Smooth muscle cell (in vitro differentiated cells): ENCODE results near the gene CEP41. TPM values are rescaled to one million over a fixed set of nuclear protein-coding genes. Genes with fewer than 3 reads are reported as not detected.

Source experiments
- DNase-seq: peaks from one replicate; lab custom pipeline; 2025; ENCODE audit not compliant: unreplicated experiment; lab: John Stamatoyannopoulos, UW
- H2AFZ ChIP-seq: fragments of 200-600 bp; sonication (generic); 2 replicates; pipeline ENCODE4 v1.6.0; 2016; ENCODE audit warnings: antibody characterized with exemption, low read depth, mild to moderate bottlenecking
- H3F3A ChIP-seq: fragments of 200-600 bp; sonication (generic); 2 replicates; pipeline ENCODE4 v1.6.0; 2017; ENCODE audit warnings: antibody characterized with exemption, low read depth
- H3K27ac ChIP-seq: fragments of 200-600 bp; sonication (generic); 2 replicates; pipeline ENCODE4 v1.5.1; 2016; ENCODE audit warnings: low read depth, mild to moderate bottlenecking
- H3K27me3 ChIP-seq: fragments of 200-600 bp; sonication (generic); 2 replicates; pipeline ENCODE4 v1.6.1; 2016; ENCODE audit warnings: low read depth, mild to moderate bottlenecking
- H3K36me3 ChIP-seq: fragments of 200-600 bp; sonication (generic); 2 replicates; pipeline ENCODE4 v1.5.1; 2016; ENCODE audit warnings: low read depth
- H3K4me1 ChIP-seq: fragments of 200-600 bp; sonication (generic); 2 replicates; pipeline ENCODE4 v1.5.1; 2016; ENCODE audit warnings: low read depth
- H3K4me2 ChIP-seq: fragments of 200-600 bp; sonication (generic); 2 replicates; pipeline ENCODE4 v1.6.0; 2016; ENCODE audit warnings: mild to moderate bottlenecking
- H3K4me3 ChIP-seq: fragments of 200-600 bp; sonication (generic); 2 replicates; pipeline ENCODE4 v1.5.1; 2016; ENCODE audit warnings: mild to moderate bottlenecking
- H3K79me2 ChIP-seq: fragments of 200-600 bp; sonication (generic); 2 replicates; pipeline ENCODE4 v1.6.0; 2016; ENCODE audit warnings: low read depth, mild to moderate bottlenecking
- H3K9ac ChIP-seq: fragments of 200-600 bp; sonication (generic); 2 replicates; pipeline ENCODE4 v1.6.0; 2016; ENCODE audit warnings: low read depth
- H3K9me3 ChIP-seq: fragments of 200-600 bp; sonication (generic); replicated peaks from 2 replicates; pipeline ENCODE4 v1.5.1; 2016; ENCODE audit warnings: low read depth
- H4K20me1 ChIP-seq: fragments of 200-600 bp; sonication (generic); 2 replicates; pipeline ENCODE4 v1.6.0; 2016; ENCODE audit warnings: low read depth
- WGBS: methylation state at CpG from one replicate; pipeline ENCODE4 v1.1.7; 2016; ENCODE audit warnings: low lambda C conversion rate; 5-methylcytosine and 5-hydroxymethylcytosine counted together
- polyA plus RNA-seq: library from polyadenylated mRNA; unstranded; fragments of >200 nt; fragmentation: Nextera tagmentation; extraction: Ambion mirVana; gene quantifications from 2 replicates; pipeline ENCODE4 v1.2.1, GENCODE V29; 2016
- total RNA-seq: library from RNA; depleted of rRNA; stranded (reverse); fragments of >200 nt; gene quantifications from 2 replicates; pipeline ENCODE4 v1.2.3, GENCODE V29; 2014
- TF ChIP-seq, protein P1 (sequence below): fragments of 200-600 bp; sonication (generic); IDR thresholded peaks from 2 replicates; pipeline ENCODE4 v1.5.1; 2017; ENCODE audit warnings: borderline replicate concordance, mild to moderate bottlenecking, antibody characterized with exemption; ENCODE audit not compliant: insufficient read depth, poor library complexity, severe bottlenecking

The CEP41 gene
- total and polyA plus RNA-seq, 2 experiments from 2014 or later = 18.3 to 35.1 TPM

DNA sequence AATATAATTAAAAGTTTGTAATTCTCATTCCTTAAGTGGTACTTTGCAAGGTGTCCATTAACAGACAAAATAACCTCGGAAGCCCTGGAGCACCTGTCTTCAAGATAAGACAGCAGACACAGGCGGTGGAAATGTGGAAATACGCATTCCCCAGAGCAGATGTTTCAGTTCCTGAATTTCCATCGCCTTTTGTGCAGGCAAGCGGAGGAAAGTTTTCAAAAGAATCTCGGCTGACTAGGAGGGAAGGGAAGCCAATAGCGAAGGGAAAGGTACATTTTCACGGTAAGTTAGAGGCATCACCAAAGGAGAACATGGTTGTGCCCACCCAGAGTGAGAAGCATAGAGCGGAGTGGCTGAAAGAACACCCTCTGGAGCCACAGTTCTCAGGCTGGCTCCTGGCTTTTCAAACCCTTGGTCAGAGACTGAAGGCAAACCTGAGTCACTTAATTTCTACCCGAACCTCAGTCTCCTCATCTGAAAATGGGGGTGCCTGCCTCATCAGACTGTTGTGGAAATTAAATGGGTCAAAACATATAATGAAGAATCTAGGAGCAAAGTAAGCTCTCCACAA lies 46.9 kb downstream of the CEP41 start:
- 79% methylated on average over 10 of the region's 10 CpGs for WGBS
- no peaks in the 10 kb centered on the region for H3K9me3 ChIP-seq
- H3K4me3 ChIP-seq = no peak overlapping the region

GRCh38 chr7:130393101-130393561 lies 47.7 kb downstream of the CEP41 start:
- H3K9me3 ChIP-seq = no peaks in the 10 kb centered on the region
- TF ChIP-seq, protein P1, sequence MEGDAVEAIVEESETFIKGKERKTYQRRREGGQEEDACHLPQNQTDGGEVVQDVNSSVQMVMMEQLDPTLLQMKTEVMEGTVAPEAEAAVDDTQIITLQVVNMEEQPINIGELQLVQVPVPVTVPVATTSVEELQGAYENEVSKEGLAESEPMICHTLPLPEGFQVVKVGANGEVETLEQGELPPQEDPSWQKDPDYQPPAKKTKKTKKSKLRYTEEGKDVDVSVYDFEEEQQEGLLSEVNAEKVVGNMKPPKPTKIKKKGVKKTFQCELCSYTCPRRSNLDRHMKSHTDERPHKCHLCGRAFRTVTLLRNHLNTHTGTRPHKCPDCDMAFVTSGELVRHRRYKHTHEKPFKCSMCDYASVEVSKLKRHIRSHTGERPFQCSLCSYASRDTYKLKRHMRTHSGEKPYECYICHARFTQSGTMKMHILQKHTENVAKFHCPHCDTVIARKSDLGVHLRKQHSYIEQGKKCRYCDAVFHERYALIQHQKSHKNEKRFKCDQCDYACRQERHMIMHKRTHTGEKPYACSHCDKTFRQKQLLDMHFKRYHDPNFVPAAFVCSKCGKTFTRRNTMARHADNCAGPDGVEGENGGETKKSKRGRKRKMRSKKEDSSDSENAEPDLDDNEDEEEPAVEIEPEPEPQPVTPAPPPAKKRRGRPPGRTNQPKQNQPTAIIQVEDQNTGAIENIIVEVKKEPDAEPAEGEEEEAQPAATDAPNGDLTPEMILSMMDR = no peak
- H4K20me1 ChIP-seq = no peaks in the 10 kb centered on the region
- WGBS = 65% methylated on average over 5 of the region's 5 CpGs
- H3K4me3 ChIP-seq = no peak overlapping the region
- no peaks in the 10 kb centered on the region for H3K79me2 ChIP-seq
- no peaks in the 10 kb centered on the region for H3K36me3 ChIP-seq
- no peak overlapping the region for H3K9ac ChIP-seq
- no peak for DNase-seq
- H3K4me1 ChIP-seq = peaks cover 17% of the 10 kb centered on the region
- H3K27ac ChIP-seq = peak overlapping the region; percentile 76
- no peaks in the 10 kb centered on the region for H3K27me3 ChIP-seq
- H3F3A ChIP-seq = peaks cover 5% of the 10 kb centered on the region
- peak overlapping the region; percentile 81 for H3K4me2 ChIP-seq
- H2AFZ ChIP-seq = no peak overlapping the region

More for the DNA sequence above, 46.9 kb downstream of the CEP41 start:
- Histone ChIP-seq H3K79me2 (no peaks in the 10 kb centered on the region), H3K27me3 (no peaks in the 10 kb centered on the region), H3F3A (peaks cover 5% of the 10 kb centered on the region), H3K4me2 (no peak overlapping the region), H3K4me1 (peaks cover 17% of the 10 kb centered on the region), H2AFZ (no peak overlapping the region), H4K20me1 (no peaks in the 10 kb centered on the region), H3K27ac (no peak overlapping the region), H3K9ac (no peak overlapping the region), H3K36me3 (no peaks in the 10 kb centered on the region)
- DNase-seq = no peak
- TF ChIP-seq, protein P1 = no peak

DNA sequence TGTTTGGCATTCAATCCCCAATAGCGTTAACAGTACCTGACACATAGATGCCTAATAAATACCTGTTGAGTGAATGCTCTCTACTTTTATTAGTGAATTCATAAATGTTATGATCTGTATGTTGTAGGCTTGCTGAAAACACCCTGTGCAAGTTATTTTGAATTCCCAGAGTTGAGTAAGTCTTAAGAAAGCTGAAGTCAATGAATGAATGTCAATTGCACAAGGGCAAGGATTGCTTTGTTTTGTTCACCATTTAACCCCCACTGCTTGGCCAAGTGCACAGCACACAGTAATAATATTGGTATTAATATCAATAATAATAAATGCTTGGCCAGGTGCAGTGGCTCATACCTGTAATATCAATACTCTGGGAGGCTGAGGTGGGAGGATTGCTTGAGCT lies 50.3 kb downstream of the CEP41 start:
- Histone ChIP-seq H3K27ac (no peak overlapping the region), H3K4me3 (no peak overlapping the region), H3K27me3 (no peaks in the 10 kb centered on the region), H3K4me1 (peaks cover 11% of the 10 kb centered on the region), H3K9ac (no peak overlapping the region), H3K9me3 (no peaks in the 10 kb centered on the region), H3K4me2 (no peak overlapping the region), H4K20me1 (no peaks in the 10 kb centered on the region), H3F3A (peaks cover 5% of the 10 kb centered on the region), H3K36me3 (no peaks in the 10 kb centered on the region), H3K79me2 (no peaks in the 10 kb centered on the region), H2AFZ (no peak overlapping the region)
- WGBS = 95% methylated on average over 1 of the region's 1 CpG
- DNase-seq = no peak
- TF ChIP-seq, protein P1 = no peak

GRCh38 chr7:130388671-130389070 lies 52.1 kb downstream of the CEP41 start:
- Histone ChIP-seq H4K20me1 (no peaks in the 10 kb centered on the region), H3K4me2 (no peak overlapping the region), H3K4me3 (no peak overlapping the region), H3K79me2 (no peaks in the 10 kb centered on the region), H3K4me1 (peaks cover 7% of the 10 kb centered on the region), H3K27ac (no peak overlapping the region), H2AFZ (no peak overlapping the region), H3K9ac (no peak overlapping the region), H3K9me3 (no peaks in the 10 kb centered on the region), H3F3A (peaks cover 5% of the 10 kb centered on the region), H3K36me3 (no peaks in the 10 kb centered on the region), H3K27me3 (no peaks in the 10 kb centered on the region)
- TF ChIP-seq, protein P1 = no peak
- no peak for DNase-seq
- WGBS = 50% methylated on average over 2 of the region's 2 CpGs
